RWPE1 (cell line): ENCODE data around the gene DCDC2B.

ENCODE experiments used
- CTCF ChIA-PET: fragments of 350-600 bp; sonication (Branson Sonifier 250); formaldehyde crosslinking; extraction: SDS; loops from one replicate; lab custom pipeline; 2021; lab: Yijun Ruan, JAX
- POLR2A ChIA-PET: fragments of 400-600 bp; formaldehyde crosslinking; extraction: SDS; loops from one replicate; lab custom pipeline; 2020; ENCODE audit warnings: antibody characterized with exemption; ENCODE audit not compliant: low non-redundant PET; lab: Yijun Ruan, JAX
- DNase-seq: peaks from one replicate; pipeline ENCODE4 v3.0.0; 2012; ENCODE audit warnings: low spot score
- H3K27ac ChIP-seq: fragments of 450-650 bp; 2 replicates; pipeline ENCODE4 v1.5.1; 2017
- CTCF ChIP-seq: fragments of 450-650 bp; conservative IDR thresholded peaks from 2 replicates; pipeline ENCODE4 v1.5.1; 2017; ENCODE audit warnings: low read depth, mild to moderate bottlenecking

The DCDC2B gene

GRCh38 chr1:32219022-32219421 lies 10.1 kb downstream of the DCDC2B start:
- POLR2A ChIA-PET: no interaction called here
- H3K27ac ChIP-seq: peak overlapping the region; percentile 9; the same call in 1 of the 2 replicates
- no peak for TF ChIP-seq CTCF
- CTCF ChIA-PET: interaction anchor here (0.5 kb wide), 1 partner anchor 40 kb away, joined by 3 read pairs; no protein-coding TSS in a partner anchor
- no peak for DNase-seq

- POLR2A ChIA-PET: no interaction called here
- CTCF ChIA-PET: interaction anchor here (0.5 to 0.7 kb wide), 3 partner anchors 67 to 725 kb away, joined by 3 to 4 read pairs (median 4); no protein-coding TSS in a partner anchor
- H3K27ac ChIP-seq: peak overlapping the region; percentile 79
- no peak for DNase-seq
- no peak for TF ChIP-seq CTCF
Measured at GRCh38 chr1:32220746-32221580, 12.1 kb downstream of the DCDC2B start.

- TF ChIP-seq CTCF: no peak
- CTCF ChIA-PET: interaction anchor here (0.5 kb wide), 1 partner anchor 66 kb away, joined by 4 read pairs; no protein-coding TSS in a partner anchor
- DNase-seq: no peak
- H3K27ac ChIP-seq: peak overlapping the region; percentile 79
- POLR2A ChIA-PET: no interaction called here
Measured at GRCh38 chr1:32221581-32221979, 12.7 kb downstream of the DCDC2B start.

DNA sequence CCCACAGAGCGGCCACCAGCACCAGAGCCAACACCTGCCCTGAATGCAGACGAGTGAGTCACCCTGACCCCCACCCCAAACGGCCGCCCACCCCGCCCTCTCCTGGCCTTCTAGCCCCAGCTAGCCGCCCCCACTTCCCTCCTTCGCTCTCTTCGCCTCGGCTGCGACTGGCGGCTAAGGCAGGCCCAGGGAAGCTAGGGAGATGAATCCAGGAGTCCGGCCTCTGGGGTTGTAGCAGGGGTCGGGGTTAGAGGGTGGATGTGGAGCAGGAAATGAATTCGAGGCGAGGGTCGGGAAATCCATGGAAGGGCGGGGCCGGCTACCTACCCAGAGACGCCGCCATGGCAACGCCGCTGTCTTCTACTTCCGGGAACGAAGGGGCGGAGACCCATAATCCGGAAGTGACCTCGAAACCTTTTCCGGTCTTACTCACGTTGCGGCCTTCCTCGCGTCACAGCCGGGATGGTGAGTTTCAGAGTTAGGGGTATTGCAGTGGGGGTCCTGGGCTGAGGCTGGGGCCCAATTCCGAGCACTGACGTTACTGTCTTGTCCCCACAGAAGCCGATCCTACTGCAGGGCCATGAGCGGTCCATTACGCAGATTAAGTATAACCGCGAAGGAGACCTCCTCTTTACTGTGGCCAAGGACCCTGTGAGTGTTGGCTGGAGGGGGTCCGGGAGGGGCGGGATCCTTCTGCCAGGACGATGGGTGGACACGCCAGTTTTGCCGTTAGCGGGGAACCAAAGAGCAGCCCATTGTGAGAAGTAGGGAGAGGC lies 13.3 kb downstream of the DCDC2B start, which contains the start of the genes EIF3I and TMEM234:
Gene EIF3I (plus strand): TSS at position 428 of the 776 bp plus-strand sequence. CDS start 35 bp downstream, at position 463.
Gene TMEM234 (minus strand): TSS at position 374 of the 776 bp plus-strand sequence. CDS start 31 bp downstream, at position 343.
- H3K27ac ChIP-seq: peak within 1 kb of the TSS; percentile 79
- TF ChIP-seq CTCF: no peak
- ChIA-PET CTCF (interaction anchor here (0.6 kb wide), 1 partner anchor 13 kb away, joined by 3 read pairs; no protein-coding TSS in a partner anchor), POLR2A (interaction anchor here (0.6 kb wide), 1 partner anchor 13 kb away, joined by 3 read pairs; no protein-coding TSS in a partner anchor)
- DNase-seq: peak; percentile 93

DNA sequence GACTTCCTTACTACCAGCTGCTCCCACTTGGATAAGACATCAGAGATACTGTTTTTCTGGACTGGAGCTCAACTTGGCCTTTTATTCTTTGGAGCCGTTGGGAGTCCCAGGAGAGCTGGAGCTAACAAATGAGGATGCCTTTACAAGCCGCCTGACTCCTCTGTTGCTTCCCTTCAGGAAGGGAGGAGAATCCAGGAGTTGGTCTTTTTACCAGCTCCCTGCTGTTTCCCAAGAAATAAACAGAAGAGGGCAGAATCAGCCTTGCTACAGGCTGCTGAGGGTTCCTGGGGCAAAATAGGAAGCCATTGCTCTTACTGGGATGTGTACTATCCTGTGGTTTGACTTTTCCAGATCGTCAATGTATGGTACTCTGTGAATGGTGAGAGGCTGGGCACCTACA lies 14.8 kb downstream of the DCDC2B start:
- CTCF ChIA-PET: no interaction called here
- H3K27ac ChIP-seq: peak overlapping the region; percentile 79; the same call in 1 of the 2 replicates
- POLR2A ChIA-PET: interaction anchor here (0.6 to 0.9 kb wide), 2 partner anchors 9 to 68 kb away, joined by 3 to 7 read pairs; partner anchors contain the start of gene HDAC1

More for the DNA sequence above, 14.8 kb downstream of the DCDC2B start:
- no peak for DNase-seq
- no peak for TF ChIP-seq CTCF
